NCI-H1694 (cell line): ENCODE data around the gene PTPN18.
"Not testable (repeated sequence)": the region's sequence is repeated elsewhere in the genome, so short reads cannot be mapped to it uniquely, and the experiment has no call there.

Experiments used
- DNase-seq: peaks from one replicate; lab custom pipeline; 2025; lab: John Stamatoyannopoulos, UW

Gene PTPN18

GRCh38 chr2:130381145-130381544 lies 25.3 kb downstream of the PTPN18 start:
- no peak for DNase-seq

DNA sequence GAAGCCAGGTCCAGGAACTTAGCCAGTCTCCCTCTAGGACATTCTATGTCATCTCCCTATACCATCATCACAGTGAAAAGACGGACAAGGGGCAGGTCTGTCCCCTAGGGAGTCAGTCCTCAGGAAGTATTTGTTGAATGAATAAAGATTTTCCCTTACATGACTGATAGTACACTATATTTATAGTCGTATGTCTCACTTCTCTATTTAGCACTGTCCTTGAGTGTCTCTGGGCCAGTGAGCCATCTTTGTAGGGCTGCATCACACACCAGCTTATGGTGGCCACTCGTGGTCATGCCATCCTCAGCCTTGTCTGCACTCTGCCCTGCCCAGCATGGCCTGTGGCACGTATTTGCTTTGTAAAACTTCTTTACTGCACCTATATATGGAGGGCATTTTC lies 25.8 kb downstream of the PTPN18 start:
- no peak for DNase-seq

DNA sequence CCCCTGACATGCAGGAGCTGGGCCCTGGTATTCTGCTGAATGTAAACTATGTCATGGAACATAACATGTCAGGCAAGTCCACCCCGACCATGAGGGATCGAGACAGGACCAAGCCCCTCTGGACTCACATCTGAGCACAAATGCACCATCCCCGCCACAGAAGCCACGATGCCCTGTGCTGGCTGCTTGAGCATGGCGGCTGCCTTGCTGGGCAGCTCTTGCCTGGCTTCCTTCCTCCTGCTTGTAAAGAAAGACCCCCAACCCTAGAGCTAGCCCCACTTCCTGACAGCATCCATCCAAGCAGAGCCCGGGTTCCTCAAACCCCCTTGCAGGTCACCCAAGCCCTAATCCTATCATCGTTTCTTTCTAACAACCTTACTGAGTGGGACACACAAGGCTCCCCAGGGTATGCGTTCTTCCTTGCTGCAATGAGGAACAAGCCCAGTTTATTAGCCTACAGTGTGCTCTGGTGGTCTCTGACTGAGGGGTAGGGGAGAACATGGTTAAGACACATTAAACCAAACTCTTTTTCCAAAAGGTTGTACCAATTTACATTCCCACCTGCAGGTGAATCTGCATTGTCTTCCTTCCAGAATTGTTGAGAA lies 26.6 kb downstream of the PTPN18 start:
- DNase-seq, result no peak

- no peak for DNase-seq
These were observed 29.9 kb downstream of the PTPN18 start for GRCh38 chr2:130385709-130386108.

- DNase-seq, result no peak
These were observed 31.2 kb downstream of the PTPN18 start for GRCh38 chr2:130387071-130387400.

- DNase-seq, result no peak
These were observed 31.9 kb downstream of the PTPN18 start for GRCh38 chr2:130387804-130388203.

DNA sequence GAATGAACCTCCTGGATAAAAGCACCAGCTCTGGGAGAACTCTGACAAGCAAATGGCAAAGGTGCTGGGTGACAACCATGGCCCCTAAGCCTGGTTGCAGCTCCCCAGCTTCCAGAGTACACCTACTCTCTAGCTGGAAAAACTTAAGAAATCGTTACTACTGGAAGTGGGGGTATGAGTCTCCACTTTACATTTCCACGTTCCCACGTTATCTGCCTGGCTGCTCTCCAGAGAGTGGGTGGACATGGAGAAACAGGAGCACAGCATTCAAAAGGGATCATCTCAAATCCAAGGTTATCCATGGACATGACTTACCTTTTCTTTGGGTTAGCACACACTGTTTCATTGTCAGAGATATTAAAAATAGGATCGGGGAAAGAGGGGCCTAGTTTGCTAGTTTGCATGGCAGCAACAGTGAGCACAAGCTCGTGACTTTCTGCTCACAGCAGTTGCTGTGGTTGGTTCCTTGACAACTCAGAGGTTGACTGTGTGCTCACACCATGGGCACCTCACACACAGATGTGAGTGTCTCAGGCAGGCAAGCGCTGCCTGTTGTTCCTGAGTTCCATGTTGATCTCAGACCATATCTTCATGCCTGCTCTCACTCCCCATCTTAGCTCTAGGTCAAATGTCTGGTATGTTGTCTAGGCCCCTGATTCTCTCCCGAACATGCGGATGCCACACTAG lies 32.5 kb downstream of the PTPN18 start:
- no peak for DNase-seq

DNA sequence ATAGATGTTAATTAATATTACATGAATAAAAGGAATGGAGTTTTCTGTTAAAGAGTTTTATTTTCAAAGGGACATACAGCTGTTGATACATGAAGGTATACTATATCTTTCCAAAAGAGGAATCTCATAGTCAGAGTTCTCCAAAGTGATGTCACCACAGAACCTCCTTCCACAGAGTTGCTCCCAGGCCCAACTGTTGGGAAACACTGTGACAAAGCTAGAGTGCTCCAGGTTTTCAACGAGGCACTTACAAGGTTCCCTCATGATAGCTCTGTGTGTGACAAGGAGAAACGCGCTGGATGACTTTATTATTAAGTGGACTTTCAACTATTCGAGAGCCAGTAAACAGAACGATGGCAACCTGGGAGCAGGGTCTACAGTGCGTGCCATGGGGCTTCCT lies 33.5 kb downstream of the PTPN18 start:
- DNase-seq, result no peak

DNA sequence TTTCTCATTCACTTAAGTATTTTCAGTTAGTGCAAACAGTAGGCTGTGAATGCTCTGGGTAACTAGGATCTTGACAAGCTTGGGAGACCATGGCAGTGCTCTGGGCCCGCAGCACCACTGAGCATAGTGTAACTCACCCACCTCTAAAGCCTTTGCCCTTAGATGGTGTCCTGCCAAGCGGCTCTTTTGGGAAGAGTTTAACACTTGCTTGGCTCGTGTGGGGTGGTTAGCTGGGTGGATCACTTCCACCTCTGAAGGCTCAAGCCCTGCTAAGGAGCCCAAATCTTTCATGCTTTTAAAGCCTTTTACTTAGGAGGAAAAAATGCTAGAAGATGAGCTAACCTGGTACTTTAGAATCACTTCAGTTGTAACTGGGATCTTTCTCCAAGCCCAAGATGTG lies 33.9 kb downstream of the PTPN18 start:
- DNase-seq, result no peak

DNA sequence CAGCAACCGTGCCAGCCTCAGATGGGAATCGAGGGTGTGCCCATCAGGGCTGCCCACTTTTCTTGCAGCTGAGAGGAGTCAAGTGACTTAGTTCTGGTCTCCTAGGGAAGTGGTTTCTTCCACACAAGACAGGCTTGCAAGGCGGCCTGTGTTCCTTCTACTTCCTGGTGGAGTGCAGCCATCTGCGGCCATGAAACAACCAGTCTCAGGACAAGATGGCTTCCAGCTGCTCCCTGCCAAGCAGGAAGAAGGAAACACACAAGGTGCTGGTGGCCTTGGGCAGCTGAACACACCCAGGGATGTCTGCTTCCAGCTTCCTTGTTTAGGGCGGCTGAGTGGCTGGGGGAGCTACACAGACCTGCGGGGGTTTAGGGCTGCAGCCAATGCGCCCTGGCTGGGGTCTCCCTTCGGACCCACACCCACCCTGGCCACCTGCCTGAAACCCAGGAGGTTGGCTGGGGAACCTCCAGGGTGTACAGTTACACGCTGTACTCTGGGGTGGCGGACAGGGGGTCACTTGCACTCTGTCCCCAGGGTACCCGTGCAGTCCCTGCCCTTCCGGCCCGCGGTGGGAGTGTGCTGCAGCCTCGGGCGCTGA lies 34.7 kb downstream of the PTPN18 start:
- DNase-seq, result no peak

DNA sequence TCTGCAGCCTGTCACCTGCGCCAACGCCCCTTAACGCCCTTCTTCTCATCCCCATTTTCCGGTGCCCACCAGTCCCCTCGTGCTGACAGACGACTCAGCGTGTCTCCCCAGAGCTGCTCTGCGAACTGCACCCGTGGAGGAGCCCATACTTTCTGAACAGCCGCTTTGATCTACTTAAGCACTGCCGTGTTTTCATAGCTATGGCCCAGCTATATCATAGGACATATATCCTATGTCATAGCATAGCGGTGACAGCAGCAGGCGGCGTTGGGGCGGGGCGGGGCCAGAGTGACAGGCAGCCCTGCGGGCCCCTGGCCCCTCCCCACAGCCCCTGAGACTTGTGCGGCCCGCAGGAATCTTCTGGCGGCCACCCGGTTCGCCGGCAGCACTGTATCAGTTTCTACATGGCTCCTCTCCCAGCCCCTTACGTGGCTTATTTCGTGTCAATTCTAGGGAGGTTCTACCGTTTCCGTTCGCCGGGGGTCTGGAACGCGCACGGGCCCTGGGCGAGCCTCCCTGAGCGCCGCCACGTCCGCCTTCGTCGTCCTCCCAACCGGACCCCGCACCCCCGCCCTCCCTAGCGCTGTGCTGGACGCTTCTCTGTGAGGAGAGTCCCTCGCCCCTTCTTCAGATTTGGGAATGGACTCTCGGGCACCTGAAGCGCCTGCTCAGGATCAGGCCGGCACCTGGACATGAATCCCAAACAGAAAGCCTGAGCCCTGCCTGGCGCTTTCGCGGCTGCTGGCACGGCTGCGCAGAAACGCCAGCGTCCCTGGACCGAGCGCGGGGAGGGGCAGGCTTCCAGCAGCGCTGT lies 35.4 kb downstream of the PTPN18 start:
- DNase-seq, result peak; percentile 62

- DNase-seq, result peak; percentile 37
These were observed 36.2 kb downstream of the PTPN18 start for GRCh38 chr2:130391872-130392670.

- no peak for DNase-seq
These were observed 37.6 kb downstream of the PTPN18 start for GRCh38 chr2:130393318-130393910.

- DNase-seq, result not testable (repeated sequence)
These were observed 50.4 kb downstream of the PTPN18 start for GRCh38 chr2:130406280-130406679.

DNA sequence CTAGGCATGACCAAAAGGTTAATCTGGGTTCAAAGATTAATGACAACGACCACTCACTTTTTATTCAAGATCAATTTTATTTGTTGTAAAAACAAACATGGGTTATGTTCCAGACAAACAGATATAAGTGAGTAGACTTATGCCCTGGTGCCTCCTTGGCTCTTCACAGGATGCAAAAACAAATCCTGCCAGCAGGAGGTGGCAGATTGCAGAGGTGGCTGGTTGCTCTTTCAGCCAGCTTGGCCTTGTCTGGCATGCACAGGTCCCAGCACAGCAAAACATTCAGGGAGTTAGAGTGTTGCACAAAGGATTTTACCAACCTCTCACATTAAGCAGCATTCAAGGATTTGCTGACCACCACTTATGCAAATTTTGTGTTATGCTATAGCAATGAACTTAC lies 60.8 kb downstream of the PTPN18 start:
- DNase-seq, result not testable (repeated sequence)

DNA sequence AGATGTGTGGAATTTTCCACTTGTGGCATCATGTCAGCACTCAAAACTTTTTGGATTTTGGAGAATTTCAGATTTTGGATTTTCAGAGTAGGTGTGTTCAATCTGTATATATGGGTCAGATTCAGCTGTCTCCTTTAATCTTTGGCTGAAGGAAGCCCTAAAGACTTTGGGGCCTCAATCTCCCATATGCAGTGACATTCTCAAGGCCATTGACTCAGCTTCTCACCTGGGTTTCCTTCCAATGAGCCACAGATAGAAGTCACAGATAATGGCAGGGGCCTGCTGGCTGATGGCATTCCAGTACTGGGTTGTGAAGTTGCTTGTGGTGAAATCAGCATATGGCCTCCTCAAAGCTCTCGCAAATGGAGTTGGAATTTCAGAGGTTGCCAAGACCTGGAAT lies 63.0 kb downstream of the PTPN18 start:
- DNase-seq, result not testable (repeated sequence)
